DOHH2 (cell line): ENCODE results near the gene COL4A2.

Experiments
- H3F3A ChIP-seq: fragments of 200-600 bp; sonication (generic), shearing (Covaris generic); 2 replicates; pipeline ENCODE4 v1.6.0; 2016; ENCODE audit warnings: antibody characterized with exemption, mild to moderate bottlenecking; ENCODE audit not compliant: control insufficient read depth, insufficient read depth
- H3K27ac ChIP-seq: fragments of 200-600 bp; sonication (generic); 2 replicates; pipeline ENCODE4 v1.5.1; 2014; ENCODE audit warnings: low read depth, mild to moderate bottlenecking, low read length, moderate library complexity
- H3K27me3 ChIP-seq: fragments of 200-600 bp; sonication (generic); 2 replicates; pipeline ENCODE4 v1.6.1; 2014; ENCODE audit warnings: mild to moderate bottlenecking, low read length, mixed read lengths; ENCODE audit not compliant: control insufficient read depth
- H3K36me3 ChIP-seq: fragments of 200-600 bp; sonication (generic); 2 replicates; pipeline ENCODE4 v1.6.1; 2014; ENCODE audit warnings: mild to moderate bottlenecking, low read length, moderate library complexity, mixed read lengths; ENCODE audit not compliant: control insufficient read depth
- H3K4me1 ChIP-seq: fragments of 200-600 bp; sonication (generic); 2 replicates; pipeline ENCODE4 v1.6.1; 2014; ENCODE audit warnings: mild to moderate bottlenecking, low read length, mixed read lengths; ENCODE audit not compliant: control insufficient read depth
- H3K4me2 ChIP-seq: fragments of 200-600 bp; sonication (generic); 2 replicates; pipeline ENCODE4 v1.6.0; 2014; ENCODE audit warnings: mild to moderate bottlenecking, low read length, moderate library complexity
- H3K4me3 ChIP-seq: fragments of 200-600 bp; sonication (generic); 2 replicates; pipeline ENCODE4 v1.5.1; 2014; ENCODE audit warnings: mild to moderate bottlenecking, low read length, mixed read lengths
- H3K79me2 ChIP-seq: fragments of 200-600 bp; sonication (generic); 2 replicates; pipeline ENCODE4 v1.6.1; 2014; ENCODE audit warnings: mild to moderate bottlenecking, low read length, mixed read lengths; ENCODE audit not compliant: control insufficient read depth
- H3K9me2 ChIP-seq: fragments of 200-600 bp; sonication (generic); replicated peaks from 2 replicates; pipeline ENCODE4 v1.6.1; 2014; ENCODE audit warnings: mild to moderate bottlenecking, low read length, mixed read lengths; ENCODE audit not compliant: control insufficient read depth
- H3K9me3 ChIP-seq: fragments of 200-600 bp; sonication (generic); 2 replicates; pipeline ENCODE4 v1.6.1; 2014; ENCODE audit warnings: antibody characterized with exemption, low read length, mixed read lengths; ENCODE audit not compliant: control insufficient read depth, insufficient read depth
- H4K20me1 ChIP-seq: fragments of 200-600 bp; sonication (generic); 2 replicates; pipeline ENCODE4 v1.6.0; 2014; ENCODE audit warnings: low read depth, mild to moderate bottlenecking, antibody characterized with exemption, low read length, moderate library complexity; ENCODE audit not compliant: control insufficient read depth, insufficient read depth
- EZH2phosphoT487 ChIP-seq: fragments of 200-600 bp; sonication (generic); IDR thresholded peaks from 2 replicates; pipeline ENCODE4 v1.6.1; 2017; ENCODE audit warnings: borderline replicate concordance, mild to moderate bottlenecking, antibody characterized with exemption, low read length, moderate library complexity, mixed read lengths
- TF ChIP-seq, protein P1 (sequence below): fragments of 200-600 bp; sonication (generic); IDR thresholded peaks from one replicate; pipeline ENCODE4 v1.5.1; 2014; ENCODE audit warnings: antibody characterized with exemption, mild to moderate bottlenecking, low read depth, low read length; ENCODE audit not compliant: poor library complexity, severe bottlenecking

Gene COL4A2

DNA sequence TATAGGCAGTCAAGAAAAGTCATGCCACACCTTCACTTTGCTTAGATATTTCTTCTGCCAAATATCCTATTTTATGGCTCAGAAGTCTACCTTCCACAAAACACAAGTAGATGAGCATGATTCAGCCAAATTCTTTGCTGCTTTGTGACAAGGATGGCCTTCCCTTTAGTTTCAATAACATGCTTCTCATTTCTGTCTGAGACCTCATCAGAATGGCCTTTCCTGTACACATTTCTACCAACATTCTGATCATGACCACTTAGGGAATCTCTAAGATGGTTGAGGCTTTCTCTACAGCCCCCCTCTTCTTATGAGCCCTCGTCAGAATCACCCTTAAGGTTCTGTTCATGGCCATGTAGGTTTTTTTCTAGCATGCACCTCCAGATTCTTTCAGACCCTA lies 96.2 kb downstream of the COL4A2 start:
- H3K9me3 ChIP-seq, result no peaks in the 10 kb centered on the region
- no peak overlapping the region for H3K4me3 ChIP-seq
- H4K20me1 ChIP-seq, result no peaks in the 10 kb centered on the region
- H3K79me2 ChIP-seq, result no peaks in the 10 kb centered on the region
- H3K27me3 ChIP-seq, result peaks cover 8% of the 10 kb centered on the region; the same call in 1 of the 2 replicates
- H3F3A ChIP-seq, result no peaks in the 10 kb centered on the region
- no peaks in the 10 kb centered on the region for H3K9me2 ChIP-seq
- H3K4me1 ChIP-seq, result no peaks in the 10 kb centered on the region
- no peaks in the 10 kb centered on the region for H3K36me3 ChIP-seq
- TF ChIP-seq EZH2phosphoT487, result no peak
- H3K4me2 ChIP-seq, result no peak overlapping the region
- no peak overlapping the region for H3K27ac ChIP-seq

DNA sequence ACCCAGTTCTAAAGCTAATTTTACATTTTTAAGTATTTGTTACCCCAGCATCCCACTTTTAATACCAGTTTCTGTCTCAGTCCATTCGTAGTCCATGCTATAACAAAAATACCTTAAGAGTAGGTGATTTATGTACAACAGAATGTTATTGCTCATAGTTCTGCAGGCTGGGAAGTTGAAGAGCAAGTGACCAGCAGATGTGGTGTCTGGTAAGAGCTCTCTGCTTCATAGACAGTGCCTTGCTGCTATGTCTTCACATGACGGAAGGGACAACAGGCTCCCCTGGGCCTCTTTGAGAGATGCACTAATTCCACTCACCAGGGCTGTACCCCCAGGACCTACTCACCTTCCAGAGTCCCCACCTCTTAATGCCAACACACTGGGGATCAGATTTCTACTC lies 96.6 kb downstream of the COL4A2 start:
- no peaks in the 10 kb centered on the region for H3K9me3 ChIP-seq
- no peaks in the 10 kb centered on the region for H3F3A ChIP-seq
- H3K27me3 ChIP-seq, result peaks cover 8% of the 10 kb centered on the region; the same call in 1 of the 2 replicates
- H3K4me2 ChIP-seq, result no peak overlapping the region
- H4K20me1 ChIP-seq, result no peaks in the 10 kb centered on the region
- no peaks in the 10 kb centered on the region for H3K4me1 ChIP-seq
- H3K27ac ChIP-seq, result no peak overlapping the region
- TF ChIP-seq, protein P1, sequence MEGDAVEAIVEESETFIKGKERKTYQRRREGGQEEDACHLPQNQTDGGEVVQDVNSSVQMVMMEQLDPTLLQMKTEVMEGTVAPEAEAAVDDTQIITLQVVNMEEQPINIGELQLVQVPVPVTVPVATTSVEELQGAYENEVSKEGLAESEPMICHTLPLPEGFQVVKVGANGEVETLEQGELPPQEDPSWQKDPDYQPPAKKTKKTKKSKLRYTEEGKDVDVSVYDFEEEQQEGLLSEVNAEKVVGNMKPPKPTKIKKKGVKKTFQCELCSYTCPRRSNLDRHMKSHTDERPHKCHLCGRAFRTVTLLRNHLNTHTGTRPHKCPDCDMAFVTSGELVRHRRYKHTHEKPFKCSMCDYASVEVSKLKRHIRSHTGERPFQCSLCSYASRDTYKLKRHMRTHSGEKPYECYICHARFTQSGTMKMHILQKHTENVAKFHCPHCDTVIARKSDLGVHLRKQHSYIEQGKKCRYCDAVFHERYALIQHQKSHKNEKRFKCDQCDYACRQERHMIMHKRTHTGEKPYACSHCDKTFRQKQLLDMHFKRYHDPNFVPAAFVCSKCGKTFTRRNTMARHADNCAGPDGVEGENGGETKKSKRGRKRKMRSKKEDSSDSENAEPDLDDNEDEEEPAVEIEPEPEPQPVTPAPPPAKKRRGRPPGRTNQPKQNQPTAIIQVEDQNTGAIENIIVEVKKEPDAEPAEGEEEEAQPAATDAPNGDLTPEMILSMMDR, result no peak
- TF ChIP-seq EZH2phosphoT487, result no peak
- H3K79me2 ChIP-seq, result no peaks in the 10 kb centered on the region
- no peak overlapping the region for H3K4me3 ChIP-seq
- H3K9me2 ChIP-seq, result no peaks in the 10 kb centered on the region
- H3K36me3 ChIP-seq, result no peaks in the 10 kb centered on the region

DNA sequence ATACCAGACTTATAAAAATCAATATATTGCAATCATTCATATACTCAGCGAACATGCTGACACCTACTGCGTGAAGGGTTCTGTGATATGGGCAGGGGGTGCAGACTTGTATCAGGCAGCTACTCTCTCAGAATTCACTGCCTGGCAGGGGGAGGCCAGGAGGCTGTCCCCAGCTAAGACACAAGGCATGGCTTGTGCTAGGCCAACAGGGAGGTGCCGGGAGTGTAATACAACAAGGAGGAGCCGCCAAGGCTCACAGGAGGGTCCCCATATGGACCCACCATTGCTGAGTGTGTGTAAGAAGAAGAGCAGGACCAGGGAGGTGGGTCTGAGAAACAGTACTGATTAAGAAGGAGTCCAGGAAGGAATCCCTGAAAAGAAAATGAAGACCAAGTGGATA lies 97.2 kb downstream of the COL4A2 start:
- no peaks in the 10 kb centered on the region for H3F3A ChIP-seq
- no peak overlapping the region for H3K4me2 ChIP-seq
- no peaks in the 10 kb centered on the region for H3K9me3 ChIP-seq
- no peaks in the 10 kb centered on the region for H3K9me2 ChIP-seq
- no peak overlapping the region for H3K4me3 ChIP-seq
- H3K36me3 ChIP-seq, result no peaks in the 10 kb centered on the region
- H3K4me1 ChIP-seq, result no peaks in the 10 kb centered on the region
- peaks cover 6% of the 10 kb centered on the region; the same call in 1 of the 2 replicates for H3K27me3 ChIP-seq
- TF ChIP-seq EZH2phosphoT487, result no peak
- TF ChIP-seq, protein P1, result no peak
- no peak overlapping the region for H3K27ac ChIP-seq
- no peaks in the 10 kb centered on the region for H4K20me1 ChIP-seq
- H3K79me2 ChIP-seq, result no peaks in the 10 kb centered on the region

DNA sequence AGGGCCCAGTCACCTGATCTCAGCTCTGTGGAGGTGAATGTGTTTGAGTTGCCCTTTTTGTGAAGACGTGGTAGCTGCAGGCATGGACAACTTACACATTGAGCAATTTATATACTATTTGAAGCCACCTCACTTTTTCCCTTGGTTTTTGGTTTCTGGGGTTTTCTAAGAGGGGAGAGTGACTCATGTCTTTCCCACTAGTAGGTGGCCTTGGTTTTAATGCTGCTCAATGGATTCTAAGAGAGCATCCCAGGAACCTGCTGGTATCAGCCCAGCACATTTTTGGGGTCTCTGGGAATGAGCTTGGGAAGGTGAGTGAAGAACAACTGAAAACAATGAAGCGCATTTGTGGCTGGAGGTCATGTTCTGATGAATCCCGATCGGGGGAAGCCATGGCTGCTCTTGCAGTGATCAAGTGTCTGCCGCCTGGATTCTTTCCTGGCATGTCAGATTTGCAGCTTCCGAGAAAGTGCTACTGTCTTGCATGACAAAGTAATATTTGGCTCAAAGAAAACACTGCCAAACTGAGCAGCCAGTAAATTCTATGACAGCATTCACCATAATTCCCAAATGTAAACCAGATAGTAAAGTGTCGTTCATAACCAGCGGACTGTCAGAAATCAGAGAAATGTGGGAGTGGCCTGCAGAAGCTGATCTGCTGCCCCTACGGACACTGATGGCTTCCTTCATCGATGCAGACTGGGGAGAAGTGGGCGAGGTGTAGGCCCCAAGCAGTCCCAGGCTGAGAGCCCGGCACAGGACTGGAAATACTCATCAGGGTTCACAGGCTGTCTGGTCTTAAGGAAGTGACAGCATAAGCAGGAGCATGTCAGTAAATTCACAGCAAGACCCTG lies 98.7 kb downstream of the COL4A2 start:
- Histone ChIP-seq H4K20me1 (no peaks in the 10 kb centered on the region), H3K79me2 (no peaks in the 10 kb centered on the region), H3K4me3 (no peak overlapping the region), H3K36me3 (no peaks in the 10 kb centered on the region), H3K9me2 (no peaks in the 10 kb centered on the region), H3K4me2 (no peak overlapping the region), H3F3A (no peaks in the 10 kb centered on the region), H3K9me3 (no peaks in the 10 kb centered on the region), H3K27me3 (peaks cover 5% of the 10 kb centered on the region; the same call in 1 of the 2 replicates), H3K27ac (no peak overlapping the region), H3K4me1 (no peaks in the 10 kb centered on the region)
- TF ChIP-seq, protein P1, result no peak
- TF ChIP-seq EZH2phosphoT487, result no peak
